ENCODE results near the gene LRRC4C.
A peak's percentile ranks its signal among the peaks of the same experiment; 100 is the strongest.
"Not testable (repeated sequence)": the region's sequence is repeated elsewhere in the genome, so short reads cannot be mapped to it uniquely, and the experiment has no call there.

LRRC4C gene

DNA sequence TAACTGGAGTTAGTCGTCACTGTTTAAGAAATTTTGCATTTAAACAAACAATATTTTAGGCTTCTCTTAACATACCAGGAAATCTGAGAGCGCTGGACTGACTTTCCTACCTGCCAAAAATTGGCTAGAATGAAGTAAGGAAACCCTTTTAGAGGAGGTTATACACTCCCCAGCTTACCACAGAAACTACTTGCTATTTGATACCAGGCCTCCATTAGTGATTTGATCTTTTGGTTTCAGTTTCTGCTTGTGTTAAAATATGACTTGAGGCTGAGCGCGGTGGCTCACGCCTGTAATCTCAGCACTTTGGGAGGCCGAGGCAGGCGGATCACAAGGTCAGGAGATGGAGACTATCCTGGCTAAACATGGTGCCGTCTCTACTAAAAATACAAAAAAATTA lies 419.9 kb downstream of the LRRC4C start:
- no peak for DNase-seq (ENCODE audit: low spot score)

DNA sequence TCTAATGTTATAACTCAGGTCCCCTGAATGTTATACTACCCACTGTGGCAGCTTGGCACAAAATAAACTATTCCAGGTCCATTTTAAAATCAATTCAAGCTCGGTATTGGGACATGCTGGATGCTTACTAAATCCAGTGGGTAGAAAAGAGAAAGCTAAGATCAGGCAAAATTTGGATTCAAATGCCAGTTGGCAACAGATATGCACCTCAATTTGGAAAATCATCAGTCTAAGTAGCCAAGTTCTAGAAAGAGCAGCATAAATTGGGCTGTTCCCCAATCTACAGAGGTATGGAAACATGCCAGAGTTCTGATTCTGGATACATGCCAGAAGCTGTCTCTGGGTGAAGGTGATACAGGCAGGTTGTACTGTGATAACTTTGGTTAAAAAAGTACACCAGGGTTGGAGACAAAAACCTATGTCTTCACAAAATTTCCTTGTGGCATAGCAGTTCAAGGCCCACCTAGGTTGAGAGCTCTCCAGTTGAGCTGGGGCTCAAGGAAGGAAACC lies 427.8 kb downstream of the LRRC4C start:
- DNase-seq (ENCODE audit: low spot score), result no peak

DNA sequence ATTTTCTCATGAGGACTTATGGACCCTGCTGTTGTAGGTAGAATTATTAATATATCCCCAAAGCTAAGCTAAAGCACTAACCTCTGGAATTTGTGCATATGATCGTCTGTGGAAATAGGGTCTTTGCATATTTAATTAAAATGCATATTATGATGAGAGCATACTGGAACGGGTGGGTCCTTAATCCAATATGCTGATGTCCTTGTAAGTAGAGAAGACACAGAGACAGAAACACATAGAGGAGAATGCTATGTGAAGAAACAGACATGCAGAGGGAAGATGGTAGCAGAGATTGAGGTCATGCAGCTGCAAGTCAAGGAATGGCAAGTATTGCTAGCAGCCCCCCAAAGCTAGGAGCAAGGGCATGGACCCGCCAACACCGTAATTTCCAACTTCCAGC lies 439.2 kb downstream of the LRRC4C start:
- DNase-seq (ENCODE audit: low spot score), result peak; percentile 6

DNA sequence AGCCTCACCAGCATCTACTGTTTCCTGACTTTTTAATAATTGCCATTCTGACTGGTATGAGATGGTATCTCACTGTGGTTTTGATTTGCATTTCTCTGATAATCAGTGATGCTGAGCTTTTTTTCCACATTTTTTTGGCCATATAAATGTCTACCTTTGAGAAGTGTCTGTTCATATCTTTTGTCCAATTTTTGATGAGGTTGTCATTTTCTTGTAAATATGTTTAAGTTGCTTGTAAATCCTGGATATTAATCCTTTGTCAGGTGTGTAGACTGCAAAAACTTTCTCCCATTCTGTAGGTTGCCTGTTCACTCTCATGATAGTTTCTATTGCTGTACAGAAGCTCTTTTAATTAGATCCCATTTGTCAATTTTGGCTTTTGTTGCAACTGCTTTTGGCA lies 439.8 kb downstream of the LRRC4C start:
- not testable (repeated sequence) for DNase-seq (ENCODE audit: low spot score)

DNA sequence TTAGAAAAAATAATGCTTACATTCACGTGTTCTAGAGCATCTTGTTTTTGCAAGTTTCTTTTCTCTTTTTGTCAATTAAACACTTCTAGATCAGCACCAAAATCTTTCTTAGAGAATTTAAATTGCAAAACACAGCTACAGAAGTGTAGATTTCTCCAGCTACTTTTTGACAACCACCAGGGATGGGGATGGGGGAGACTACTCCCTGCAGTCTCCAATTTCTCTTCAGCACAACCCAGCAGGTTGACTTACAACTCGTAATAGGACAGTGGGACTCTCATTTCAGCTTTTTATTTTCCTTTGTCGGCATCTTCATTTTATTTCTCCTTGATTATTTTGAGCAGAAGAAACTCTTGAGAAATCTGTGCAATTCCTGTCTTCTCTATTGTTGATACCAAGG lies 441.2 kb downstream of the LRRC4C start:
- no peak for DNase-seq (ENCODE audit: low spot score)

DNA sequence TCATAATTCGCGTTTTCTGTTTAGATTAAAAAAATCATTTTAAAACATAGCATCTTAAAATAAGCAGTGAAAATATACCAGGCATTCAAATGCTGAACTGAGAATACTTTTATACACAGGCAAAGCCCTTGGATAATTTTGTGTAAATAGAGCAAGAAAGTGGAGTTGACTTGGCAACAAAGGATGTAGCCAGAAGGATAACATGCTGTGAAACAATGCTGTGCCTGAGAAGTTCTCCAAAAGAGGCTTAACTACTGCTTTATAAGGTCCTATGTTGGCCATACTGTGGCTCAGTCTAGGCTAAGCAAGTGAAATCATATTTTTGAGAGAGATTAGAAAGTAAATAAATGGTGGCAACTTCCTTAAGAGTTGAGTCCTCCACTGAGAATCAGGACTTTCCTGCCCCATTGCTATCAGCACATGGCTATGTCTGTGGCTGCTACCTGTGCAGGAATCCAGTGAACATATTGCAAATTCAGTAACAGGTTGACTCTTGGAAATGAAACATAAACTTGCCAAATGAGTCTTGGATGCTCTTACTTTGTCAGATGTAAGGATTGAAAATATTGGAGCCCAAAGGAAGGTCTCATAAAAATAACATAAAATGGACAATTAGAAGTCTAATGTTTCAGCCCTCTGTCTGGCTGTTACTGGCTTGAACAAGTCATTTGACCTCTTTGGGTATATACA lies 448.9 kb downstream of the LRRC4C start:
- no peak for DNase-seq (ENCODE audit: low spot score)

DNA sequence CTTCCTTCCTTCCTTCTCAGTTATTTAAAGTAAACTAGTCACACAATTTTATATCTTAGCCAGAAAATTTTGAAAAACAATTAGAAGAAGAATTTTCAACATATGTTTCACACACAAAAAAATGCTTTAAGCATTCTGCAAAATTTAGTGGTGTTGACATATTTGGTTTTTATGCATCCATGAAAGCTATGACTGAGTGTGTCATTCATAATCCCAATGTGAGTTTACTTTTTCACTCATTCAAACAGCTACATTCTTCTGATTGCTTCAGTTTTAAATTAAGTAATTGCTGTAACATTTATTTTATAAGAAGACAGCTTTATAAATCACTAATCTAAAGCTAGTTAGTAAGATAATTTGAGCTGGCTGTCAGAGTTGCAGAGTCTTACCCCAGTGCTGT lies 453.5 kb downstream of the LRRC4C start:
- DNase-seq (ENCODE audit: low spot score), result no peak

DNA sequence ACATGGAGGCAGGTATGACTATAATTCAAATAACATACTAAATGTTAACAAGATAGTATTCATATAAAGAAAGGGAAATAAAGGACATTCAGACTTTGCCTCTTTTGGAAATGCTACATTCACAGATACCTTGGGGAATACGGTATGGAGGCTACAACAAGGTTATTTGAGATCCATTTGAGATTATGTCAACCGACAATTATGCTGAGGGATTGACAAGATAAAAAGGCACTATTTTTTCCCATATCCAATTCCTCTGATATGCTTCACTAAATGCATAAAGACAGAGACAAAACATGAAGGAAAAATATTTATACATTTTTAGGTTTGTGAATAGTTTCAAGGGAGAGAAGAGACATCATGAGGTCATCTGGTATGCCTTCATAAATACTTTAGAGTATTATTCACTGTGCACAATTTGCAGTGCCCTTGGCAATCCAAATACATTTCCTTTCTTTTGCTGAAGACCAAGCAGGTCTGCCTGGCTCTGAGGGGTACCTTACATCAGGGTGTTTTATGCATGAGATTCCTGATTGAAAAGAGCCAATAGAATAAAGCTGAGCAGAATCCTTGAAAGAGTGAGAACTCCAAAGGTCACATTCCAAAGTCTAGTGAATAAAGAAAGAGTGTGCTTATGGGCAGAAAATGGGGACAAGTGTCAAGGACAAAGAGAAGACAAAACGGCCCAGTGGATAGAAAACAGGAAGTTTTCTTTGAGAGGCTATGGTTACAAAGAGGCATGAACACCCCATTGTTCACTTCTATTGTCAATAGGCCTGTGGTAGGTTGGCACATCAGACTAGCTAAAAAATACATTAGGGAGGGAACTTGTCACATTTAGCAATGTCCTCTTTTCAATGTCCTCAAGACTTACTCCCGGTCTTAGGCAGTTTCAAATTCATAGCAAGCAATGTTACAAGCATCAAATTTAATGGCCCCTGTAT lies 455.8 kb downstream of the LRRC4C start:
- DNase-seq (ENCODE audit: low spot score), result no peak

DNA sequence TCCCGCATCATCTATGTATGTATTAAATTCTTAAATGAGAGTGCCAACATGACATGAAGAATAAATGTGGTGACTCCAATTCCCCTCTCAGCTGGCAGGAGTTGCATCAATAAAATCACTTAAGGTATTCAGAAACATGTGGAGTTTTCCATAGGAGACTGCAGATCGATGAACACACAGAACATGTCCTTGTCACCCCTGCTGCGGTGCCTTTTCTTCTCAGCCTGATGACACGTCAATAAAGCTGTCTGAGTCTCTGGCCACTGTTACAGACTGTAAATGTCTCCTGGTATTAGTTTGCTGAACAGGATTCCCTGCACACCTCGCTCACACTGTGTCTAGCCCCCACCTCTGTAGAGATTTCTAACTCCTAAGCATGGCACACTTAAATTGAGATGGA lies 460.5 kb downstream of the LRRC4C start:
- DNase-seq (ENCODE audit: low spot score), result no peak

DNA sequence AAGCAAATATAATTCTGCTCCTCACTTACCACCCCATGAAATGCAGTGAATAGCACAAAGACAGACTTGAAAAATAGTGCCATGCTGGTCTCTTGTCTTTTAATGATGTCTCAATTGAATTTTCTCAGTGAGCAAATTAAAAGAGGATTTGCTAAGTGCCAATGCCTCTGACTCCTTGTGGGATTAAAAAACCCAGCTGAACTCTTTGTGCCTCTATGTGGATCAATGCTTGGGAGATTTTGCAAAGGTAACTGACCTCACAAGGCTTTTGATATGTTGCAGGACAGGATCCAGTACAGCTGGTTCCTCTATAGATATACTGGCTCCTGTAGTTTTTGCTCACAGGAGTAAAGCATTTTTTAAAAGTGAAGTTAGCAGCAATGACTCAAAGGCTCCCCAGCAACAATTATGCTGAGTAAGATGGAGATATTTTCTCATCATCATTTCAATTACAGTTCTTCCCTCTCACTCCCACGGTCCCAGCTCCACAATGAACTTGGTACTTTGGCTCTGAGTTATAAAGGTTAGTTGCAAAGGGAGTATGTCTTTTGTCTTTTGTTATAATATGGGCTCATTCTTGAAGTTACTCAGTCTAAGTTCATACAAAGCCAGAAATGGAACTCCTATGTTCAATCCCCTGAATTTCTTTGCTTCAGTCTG lies 471.5 kb downstream of the LRRC4C start:
- no peak for DNase-seq (ENCODE audit: low spot score)

DNA sequence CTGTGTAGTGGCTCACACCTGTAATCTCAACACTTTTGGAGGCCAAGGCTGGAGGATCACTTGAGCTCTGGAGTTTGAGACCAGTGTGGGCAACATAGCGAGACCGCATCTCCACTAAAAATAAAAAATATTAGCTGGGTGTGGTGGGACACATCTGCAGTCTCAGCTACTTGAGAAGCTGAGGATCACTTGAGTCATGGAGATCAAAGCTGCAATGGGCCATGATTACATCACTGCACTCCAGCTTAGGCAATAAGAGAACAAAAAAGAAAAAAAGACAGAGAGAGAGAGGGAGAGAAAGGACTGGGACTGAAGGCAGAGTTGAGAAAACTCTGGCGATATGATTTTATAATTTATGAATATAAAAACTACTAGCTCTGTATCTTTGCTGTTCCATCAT lies 473.1 kb downstream of the LRRC4C start:
- DNase-seq (ENCODE audit: low spot score), result no peak

DNA sequence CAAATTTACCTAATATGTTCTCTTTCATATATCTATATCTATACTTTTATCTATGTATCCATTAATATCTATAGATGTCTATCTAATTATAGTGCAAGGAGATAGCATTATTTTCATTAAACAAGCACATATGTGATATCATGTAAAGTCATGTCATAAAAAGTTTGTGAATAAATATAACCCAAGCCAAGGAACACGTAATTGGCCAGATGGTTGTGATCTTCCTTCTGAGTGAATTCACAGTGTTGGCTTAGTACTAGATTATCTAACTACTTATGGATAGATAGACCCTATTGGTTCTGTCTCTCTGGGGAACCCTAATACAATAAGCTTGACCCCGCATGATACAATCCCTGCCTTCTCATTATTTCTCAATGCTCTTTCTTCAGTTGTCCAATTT lies 484.4 kb downstream of the LRRC4C start:
- no peak for DNase-seq (ENCODE audit: low spot score)

DNA sequence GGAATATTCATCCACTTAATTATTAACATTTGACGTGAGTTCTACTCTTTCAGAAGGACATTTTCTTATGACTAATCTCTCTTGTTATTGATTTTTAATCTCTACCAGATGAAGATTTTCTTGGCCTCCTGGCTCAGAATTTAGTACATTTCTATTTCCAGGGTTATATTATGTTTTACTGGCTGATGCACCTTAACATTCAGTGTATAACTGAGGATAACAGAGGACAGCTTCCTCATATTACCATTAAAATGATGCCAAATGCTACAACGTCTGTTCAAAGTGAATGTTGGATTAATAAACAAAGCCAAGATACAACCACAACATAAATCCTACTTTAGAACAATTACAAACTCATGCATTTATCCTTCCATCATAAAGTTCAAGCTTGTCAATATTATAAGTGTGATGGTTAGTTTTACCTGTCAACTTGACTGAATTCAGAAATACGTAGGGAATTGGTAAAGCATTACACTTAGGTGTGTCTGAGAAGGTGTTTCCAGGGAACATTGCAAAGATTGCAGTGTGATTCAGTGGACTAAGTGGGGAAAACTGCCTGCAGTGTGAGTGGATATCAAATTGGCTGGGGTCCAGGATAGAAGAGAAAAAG lies 485.2 kb downstream of the LRRC4C start:
- DNase-seq (ENCODE audit: low spot score), result no peak

DNA sequence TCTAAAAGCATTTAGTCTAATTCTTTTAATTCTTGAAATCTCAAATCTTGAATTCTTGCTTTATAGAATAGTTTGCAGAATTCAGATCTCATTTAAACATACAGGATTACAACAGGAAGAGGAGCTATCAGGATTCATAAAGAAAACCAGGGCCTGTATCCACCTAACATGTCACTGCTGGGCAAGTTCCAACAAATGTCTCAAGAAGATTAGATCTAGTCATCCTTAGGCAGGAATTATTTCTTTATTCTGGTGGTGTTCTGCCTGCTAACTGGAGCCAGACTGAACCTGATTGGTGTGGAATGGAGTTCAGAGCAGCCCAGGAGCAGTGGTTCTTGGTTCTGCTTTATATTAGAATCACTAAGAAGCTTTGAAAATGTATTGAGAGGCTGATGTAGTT lies 500.7 kb downstream of the LRRC4C start:
- DNase-seq (ENCODE audit: low spot score), result no peak

DNA sequence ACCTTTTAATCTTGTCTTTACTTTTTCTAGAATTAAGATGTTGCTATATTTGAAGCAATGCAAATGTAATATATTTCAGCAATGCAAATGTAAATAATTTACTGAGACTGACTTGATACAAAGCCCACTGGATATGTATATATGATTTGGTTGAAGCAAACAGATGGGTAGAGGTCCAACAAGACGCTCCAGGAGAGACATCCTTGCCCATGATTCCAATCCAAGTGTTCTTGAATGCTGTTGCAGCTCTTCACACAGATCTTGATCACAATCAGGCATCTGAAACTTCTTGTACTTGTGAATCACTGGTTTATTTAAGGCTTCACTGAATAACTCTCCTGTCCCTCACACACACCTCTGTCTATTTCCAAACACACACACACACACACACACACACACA lies 507.0 kb downstream of the LRRC4C start:
- no peak for DNase-seq (ENCODE audit: low spot score)

DNA sequence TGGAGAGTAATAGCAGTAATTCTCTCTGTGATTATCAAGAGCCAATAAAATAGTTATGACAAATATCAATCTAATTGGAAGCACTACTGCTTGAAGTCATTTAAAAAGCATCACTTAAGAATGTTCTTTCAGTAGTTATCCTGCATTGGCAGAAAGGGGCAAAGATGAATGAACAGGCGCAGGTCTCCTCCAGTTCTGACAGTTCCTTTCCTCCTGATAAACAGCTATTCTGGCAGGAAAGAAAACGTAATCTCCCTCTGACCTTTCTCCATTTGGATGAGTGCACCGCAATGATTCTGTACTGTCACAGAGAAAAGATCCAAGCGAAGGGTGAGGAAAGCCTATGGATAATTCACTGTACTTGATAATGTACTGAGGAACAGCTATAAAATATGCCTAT lies 521.5 kb downstream of the LRRC4C start:
- no peak for DNase-seq (ENCODE audit: low spot score)

DNA sequence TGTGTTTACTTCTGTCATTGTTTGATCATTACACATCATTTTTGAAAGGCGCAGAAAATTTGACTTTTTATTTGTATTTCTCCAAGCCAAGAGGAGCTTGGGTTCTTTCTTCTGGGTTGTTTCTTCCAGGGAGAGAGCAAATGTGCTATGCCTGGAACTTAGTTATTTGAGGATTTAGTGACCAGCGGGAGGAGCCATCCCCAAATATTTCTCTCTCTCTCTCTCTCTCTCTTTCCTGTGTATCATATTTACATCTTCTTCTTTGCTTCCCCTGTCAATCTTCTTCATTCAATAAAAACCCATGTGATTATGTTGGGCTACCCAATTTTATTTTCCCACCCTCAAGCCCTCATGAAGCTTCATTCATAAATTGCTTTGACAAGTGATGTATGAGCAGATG lies 534.5 kb downstream of the LRRC4C start:
- peak; percentile 9 for DNase-seq (ENCODE audit: low spot score)

DNA sequence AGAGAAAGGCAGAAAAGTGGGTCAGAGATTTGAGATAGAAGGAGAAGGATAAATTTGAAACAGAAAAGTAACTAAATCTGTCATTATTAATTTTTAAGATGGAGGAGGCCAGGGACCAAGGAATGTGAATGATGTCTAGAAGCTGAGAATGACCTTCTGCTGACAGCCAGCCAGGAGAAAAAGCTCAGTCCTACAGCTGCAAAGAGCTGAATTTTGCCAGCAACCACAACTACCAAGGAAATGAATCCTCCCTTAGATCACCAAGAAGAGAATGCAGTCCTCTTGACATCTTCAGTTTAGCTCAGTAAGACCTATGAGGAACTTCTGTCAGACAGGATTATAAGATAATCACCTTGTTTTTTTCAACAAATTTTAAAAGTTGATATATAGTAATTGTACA lies 538.2 kb downstream of the LRRC4C start:
- no peak for DNase-seq (ENCODE audit: low spot score)

DNA sequence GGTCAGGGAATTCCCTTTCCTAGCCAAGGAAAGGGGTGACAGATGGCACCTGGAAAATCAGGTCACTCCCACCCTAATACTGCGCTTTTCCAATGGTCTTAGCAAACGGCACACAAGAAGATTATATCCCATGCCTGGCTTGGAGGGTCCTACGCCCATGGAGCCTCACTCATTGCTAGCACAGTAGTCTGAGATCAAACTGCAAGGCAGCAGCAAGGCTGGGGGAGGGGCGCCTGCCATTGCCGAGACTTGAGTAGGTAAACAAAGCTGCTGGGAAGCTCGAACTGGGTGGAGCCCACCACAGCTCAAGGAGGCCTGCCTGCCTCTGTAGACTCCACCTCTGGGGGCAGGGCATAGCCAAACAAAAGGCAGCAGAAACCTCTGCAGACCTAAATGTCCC lies 548.7 kb downstream of the LRRC4C start:
- not testable (repeated sequence) for DNase-seq (ENCODE audit: low spot score)

DNA sequence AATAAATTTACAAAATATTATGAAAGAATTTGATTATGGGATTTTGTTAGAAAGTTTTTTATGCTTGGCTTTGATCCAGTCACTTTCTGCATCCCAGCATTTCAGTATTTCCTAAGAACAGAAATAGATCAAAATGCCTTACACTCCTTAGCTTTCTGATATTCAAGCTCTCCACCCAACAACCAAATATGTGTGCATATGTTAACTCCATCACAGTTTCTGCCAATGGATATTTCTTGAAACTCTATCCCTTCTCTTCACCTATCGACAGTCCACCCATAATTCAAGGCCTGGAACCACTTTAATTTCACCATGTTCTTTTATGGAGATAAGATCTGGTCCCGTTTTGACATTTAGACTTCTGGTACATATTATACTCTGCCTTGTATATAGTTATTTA lies 565.0 kb downstream of the LRRC4C start:
- peak; percentile 74 for DNase-seq (ENCODE audit: low spot score)

DNA sequence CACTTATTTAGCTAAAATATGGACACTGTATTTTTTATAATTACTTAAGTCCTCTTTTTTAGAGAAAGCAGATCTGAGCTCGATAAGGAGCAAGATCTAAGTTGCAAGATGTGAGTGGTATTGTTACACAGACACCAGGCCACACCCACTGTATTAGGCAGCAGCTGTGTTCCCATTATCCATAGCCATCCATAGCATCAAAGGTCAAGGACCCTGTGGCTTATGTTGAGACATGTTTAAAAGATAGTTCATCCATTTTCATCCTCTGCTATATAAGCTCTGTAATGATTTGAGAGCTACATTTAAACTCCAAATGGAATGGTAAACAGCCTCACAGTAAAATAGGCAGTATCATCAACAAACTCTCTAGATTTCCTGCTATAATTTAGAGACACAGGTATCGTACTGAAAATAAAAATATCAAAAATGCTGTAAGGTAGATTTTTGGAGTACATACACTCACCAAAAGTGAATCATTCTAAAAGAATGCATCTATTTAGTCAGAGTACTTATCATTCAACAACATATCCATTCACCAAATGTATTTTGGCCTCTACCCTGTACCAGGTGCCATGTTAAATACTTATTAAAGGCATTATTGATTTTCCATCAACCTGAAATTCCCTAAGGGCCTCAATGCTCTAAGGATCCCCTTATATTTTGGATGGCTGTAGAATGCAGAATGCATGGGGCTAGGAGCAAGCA lies 574.0 kb downstream of the LRRC4C start:
- DNase-seq (ENCODE audit: low spot score), result no peak
